ENCODE results near the gene PIGU.

DNA sequence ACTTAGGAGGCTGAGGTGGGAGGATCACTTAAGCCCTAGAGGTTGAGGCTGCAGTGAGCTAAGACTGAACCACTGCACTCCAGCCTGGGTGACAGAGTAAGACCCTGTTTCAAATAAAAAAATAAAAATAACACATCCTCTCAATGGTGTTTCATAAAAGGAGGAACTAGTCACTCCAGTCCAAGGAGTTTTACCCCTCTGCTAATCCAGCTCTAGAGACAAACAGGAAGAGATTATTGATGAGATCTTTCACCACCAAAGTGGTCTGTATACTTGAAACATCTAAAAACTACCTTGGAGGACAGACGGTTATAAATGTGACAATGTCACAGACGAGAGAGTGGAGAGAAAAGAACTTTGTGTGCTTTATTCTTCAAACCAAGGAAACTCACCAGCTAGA is 58.2 kb downstream of the PIGU start:
- TF ChIP-seq, protein P1, sequence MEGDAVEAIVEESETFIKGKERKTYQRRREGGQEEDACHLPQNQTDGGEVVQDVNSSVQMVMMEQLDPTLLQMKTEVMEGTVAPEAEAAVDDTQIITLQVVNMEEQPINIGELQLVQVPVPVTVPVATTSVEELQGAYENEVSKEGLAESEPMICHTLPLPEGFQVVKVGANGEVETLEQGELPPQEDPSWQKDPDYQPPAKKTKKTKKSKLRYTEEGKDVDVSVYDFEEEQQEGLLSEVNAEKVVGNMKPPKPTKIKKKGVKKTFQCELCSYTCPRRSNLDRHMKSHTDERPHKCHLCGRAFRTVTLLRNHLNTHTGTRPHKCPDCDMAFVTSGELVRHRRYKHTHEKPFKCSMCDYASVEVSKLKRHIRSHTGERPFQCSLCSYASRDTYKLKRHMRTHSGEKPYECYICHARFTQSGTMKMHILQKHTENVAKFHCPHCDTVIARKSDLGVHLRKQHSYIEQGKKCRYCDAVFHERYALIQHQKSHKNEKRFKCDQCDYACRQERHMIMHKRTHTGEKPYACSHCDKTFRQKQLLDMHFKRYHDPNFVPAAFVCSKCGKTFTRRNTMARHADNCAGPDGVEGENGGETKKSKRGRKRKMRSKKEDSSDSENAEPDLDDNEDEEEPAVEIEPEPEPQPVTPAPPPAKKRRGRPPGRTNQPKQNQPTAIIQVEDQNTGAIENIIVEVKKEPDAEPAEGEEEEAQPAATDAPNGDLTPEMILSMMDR (IDR thresholded peaks at IDR 0.05) = no peak
- no peak for TF ChIP-seq POLR2A (IDR thresholded peaks at IDR 0.05)
